HG02981 (cell line): ENCODE results near the gene HSFX2.
"Not testable (repeated sequence)": the region's sequence is repeated elsewhere in the genome, so short reads cannot be mapped to it uniquely, and the experiment has no call there.

Source experiments
- ATAC-seq: cut with Tn5 transposase; IDR thresholded peaks from one replicate; pipeline ENCODE4 v1.9.1; 2021; ENCODE audit warnings: mild to moderate bottlenecking, moderate library complexity; ENCODE audit not compliant: unreplicated experiment

HSFX2 gene

DNA sequence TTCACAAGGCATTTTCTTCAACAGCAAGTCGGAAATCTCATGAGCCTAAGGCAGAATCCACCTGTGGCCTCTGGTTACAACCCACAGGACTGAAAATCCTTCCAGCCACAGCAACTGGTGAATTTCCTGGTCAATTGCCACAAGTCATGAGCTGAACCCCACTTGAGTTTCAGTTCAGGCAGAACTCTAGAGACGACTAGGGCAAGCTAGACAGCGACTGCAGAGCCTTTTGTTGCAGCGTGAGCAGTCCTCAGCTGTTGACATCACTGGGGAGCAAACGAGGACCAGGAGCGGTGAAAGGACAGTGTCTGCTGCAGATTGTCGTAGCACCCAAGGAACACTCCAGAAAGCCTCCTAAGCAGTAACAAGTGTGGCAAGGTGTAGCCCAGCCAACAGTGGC, 829 bp upstream of the HSFX2 start:
- not testable (repeated sequence) for ATAC-seq

DNA sequence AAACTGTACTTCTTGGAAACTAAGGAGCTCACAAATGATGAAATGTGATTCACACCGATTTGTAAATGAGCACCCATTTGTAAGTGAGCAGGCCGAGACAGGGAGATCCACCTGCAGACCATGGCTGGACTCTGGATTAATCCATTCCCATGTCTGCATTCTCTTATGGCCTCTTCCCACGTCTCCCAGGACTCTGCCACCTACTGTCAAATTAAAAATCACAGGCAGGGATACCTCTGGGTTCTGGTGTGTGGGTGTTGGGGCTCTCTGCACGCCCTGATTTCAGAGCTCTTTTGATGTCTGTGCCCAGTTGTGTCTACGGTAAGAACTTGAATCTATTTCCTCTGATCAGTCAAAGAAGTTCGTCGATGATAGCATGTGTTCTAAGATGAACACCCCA, 4.1 kb downstream of the HSFX2 start:
- not testable (repeated sequence) for ATAC-seq

DNA sequence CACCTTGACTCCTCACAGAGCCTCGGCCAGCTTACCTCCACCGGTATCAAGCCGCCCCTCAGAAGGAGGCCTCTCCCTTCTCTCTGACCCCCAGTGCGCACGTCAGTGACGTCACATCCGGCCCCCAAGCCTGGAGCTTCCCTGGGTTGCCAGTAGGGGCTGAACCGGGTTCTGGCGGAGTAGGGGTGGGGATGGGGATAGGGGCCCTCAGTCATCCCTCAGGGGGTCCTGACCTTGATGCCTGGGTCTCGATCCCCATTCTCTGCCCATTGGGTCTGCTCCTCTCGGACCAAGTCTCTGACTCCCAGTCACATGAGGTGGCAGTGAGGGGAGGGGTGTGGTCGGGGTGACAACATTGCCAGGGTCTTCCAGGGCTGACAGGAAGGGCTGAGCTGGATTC, 7.8 kb downstream of the HSFX2 start, which contains the start of gene MAGEA9B:
MAGEA9B (minus strand) TSS at position 101 of the 400 bp plus-strand sequence. CDS start 4,280 bp downstream, outside the sequence.
- not testable (repeated sequence) for ATAC-seq

DNA sequence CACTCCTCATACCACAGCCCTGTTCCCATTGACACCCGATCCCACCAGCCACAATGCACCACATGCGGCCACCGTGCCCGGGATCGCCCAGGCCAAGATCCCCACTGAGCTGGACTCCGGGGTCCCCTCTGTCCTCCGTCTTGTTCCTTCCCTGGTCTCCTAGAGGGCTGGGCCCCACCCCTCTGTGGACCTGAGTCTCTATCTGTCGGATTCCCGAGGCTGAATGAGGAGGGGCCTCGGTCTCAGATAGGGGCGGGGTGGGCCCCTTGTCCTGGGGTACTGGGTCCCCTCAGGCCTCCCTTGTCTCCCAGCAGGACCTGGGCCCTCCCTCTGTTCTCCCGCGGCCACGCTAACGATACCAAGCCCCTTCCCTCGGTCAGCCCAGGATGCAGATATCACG, 9.5 kb downstream of the HSFX2 start:
- ATAC-seq, result not testable (repeated sequence)

DNA sequence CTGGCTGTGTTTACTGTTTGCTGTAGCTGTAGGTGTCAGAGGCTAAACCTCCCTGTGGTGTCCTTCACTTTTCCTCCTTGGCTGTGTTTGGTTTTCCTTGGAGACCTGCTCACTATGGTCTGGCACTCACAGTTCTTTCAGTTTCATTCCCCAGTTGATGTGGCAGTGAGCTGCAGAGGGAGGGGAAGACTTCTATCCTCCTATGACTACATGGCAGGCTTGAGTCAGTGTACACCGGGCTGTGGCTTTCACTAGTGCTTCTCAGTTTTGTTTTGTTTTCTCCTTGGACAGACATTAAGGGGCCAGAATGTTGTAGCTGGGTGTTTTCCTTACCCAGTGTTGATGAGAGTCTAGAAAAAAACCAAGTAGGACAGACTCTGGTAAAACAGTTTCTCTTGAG, 21.7 kb downstream of the HSFX2 start:
- peak; percentile 100 for ATAC-seq

DNA sequence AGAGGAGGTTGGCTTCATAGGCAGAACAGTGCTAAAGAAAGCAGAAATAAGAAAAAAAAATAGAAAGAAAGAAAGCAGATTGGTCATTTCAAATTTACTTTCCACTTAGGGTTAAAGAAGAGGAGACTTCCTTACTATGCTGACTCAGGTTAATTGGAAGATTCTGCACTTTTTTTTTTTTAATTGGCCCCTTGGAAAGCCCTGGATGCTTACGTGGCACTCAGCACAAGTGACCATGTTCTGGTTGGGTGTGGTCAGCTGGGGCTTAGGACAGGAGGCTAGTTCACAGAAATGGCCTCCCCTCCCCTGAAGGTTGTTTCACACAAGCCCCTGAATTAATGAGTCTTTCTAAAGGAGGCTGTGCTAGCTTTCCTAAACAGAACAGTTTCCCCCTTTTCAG, 22.4 kb downstream of the HSFX2 start:
- no peak for ATAC-seq

DNA sequence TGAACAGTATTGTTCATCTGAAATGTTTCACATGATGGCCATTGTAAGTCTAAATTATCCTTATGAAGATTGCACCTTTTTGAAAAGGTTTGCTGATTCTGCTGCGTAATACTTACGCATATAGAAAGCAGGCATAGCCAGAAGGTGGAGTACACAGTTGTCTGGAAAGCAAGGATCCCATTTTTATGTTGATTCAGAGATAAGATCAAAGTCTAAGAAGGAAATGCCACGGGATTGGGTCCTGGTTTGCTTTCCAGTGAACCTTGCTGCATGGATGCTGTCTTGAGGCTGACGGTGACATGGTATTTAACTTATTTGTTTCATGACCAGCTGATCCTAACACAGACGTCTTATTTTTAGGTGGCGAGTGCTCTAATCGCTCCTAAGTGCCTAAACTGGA, 23.3 kb downstream of the HSFX2 start:
- ATAC-seq, result no peak

DNA sequence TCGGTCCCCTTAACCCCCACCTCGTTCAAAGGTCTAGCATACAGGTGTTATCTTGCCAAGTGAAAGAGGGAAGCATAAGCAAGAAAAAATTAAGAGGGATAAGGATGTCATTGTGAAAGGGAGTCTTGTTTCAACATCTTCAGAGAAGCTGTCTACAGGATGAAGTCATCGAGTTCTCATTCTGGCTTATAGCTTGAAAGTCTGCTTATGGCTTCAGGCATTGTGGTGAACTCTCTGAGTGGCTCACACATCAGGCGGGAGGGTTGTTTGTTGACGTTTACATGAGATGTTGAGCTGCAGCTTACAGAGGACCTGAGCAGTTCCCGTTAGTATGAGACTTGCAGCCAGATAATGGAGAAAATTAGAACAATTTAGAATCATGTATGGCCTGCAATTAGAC, 24.4 kb downstream of the HSFX2 start:
- ATAC-seq, result no peak

DNA sequence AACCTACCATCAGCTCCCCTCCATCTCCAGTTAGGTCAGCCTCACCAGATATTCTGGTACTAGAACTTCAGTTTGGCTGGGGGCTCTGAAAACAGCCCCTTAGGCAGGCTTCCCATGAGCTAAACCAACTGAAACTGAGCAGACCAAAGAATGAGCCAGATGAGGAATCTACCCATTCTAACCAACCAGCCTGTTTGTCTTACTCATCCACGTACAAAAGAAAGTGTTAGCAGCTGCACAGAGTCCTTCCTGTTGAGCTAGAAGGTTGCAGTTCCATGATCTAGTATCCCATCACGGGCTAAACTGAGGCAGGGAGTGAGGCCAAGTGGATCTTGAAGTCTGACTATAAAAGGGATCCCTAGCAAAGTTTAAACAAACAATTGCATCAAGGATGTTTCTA, 25.3 kb downstream of the HSFX2 start:
- no peak for ATAC-seq

DNA sequence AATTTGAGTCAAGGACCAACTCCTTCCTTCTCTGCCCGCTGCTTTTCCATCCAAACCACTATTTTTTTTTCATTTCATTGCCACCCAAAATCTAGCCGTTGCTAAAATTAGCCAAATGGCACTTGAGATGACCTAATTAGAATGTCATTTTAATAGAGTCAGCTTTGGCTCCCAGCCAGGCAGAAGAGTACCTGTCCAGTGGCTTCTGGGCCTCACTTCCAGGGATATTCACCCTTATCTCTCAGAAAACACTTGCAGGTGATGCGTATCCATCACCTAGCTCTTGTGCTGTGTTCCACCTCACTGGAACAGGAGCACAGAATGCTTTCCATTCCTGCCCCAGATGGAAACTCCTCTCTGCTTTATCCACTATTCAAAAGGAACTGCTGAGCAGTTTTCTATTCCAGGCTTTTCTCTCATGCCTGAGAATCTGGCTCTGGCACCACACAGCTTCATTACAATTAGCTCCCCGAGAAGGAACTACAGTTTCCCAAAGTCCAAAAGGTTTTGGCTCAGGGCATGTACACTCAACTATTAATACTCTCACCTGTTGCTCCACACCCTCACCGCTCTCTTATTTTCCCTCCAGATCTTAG, 26.3 kb downstream of the HSFX2 start:
- no peak for ATAC-seq

DNA sequence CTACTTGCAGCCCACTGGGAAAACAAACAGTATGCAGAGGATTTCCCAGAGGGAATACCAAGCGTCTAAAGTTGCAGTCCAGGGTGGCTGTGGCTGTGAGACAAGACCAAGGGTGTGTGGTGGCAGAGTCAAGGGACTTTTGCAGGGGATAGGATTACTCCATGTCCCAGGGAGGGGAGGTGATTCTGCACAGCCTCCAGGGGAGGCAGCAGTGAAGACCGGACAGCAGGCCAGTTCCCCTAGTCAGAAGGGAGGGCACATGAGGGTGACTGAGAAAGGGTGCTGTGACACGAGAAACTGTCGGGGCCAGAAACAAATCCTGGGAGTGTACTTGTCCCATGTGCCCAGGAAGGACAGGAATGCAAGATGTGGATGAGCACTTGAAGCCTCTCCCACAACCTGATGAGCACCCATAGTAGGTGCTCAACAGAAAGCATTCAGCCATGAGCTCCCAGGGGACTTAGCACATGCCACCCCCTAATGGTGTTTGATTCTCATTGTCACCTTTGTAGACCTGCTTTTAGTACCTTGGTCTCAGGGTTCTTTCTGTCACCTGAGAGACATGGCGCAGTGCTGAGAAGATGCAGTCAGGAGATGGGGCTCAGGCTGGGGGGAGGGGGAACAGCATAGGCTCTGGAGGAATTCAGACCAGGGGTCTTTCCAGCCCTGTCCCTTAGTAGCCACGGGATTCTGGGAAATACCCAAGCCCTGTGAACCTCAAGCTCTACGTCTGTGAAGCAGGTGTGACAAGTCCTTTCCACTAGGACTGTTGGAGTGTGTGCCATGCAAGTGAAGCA, 27.3 kb downstream of the HSFX2 start:
- no peak for ATAC-seq

DNA sequence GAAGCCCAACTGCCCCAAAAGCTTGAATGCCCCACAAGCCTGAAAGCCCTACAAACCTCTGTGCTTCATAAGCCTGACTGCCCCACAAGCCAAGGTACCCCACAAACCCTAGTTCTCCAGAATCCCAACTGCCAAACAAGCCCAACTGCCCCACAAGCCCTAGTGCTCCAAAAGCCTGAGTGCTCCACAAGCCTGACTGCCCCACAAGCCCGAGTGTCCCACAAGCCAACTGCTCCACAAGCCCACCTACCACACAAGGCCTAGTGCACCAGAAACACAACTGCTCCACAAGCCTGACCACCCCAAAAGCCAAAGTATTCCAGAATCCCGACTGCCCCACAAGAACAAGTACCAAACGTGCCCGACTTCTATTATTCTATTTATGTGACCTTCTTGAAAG, 31.8 kb downstream of the HSFX2 start:
- ATAC-seq, result no peak

DNA sequence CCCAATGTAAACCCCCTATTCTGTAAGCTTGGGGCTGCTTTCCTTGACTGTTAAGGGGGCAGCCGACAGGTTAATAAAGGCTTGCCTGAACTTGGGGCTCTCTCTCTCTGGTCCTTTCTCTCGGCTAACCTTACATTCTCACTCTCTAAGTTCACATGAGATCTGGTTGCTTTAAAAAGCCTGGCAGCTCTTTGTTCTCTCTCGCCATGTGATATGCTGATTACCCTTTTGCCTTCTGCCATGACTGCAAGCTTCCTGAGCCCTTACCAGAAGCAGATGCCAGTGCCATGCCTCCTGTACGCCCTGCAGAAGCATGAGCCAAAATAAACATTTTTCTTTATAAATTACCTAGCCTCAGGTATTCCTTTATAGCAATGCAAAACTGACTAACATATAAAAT, 39.9 kb downstream of the HSFX2 start:
- not testable (repeated sequence) for ATAC-seq

DNA sequence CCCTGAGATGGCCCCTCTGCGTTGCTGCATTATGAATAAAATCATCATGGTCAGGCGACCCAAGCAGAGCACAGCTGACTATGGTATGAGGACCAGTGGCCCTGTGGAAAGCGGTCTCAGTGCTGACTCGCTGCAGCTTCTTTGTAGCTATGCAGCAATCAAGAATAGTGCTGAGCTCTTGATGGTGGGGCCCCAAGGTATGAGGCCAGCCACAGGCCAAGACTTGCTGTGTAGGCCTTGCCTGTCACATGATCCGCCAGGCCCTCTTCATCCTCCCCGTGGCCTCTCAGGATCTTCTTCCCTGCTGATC, 43.2 kb downstream of the HSFX2 start:
- not testable (repeated sequence) for ATAC-seq

DNA sequence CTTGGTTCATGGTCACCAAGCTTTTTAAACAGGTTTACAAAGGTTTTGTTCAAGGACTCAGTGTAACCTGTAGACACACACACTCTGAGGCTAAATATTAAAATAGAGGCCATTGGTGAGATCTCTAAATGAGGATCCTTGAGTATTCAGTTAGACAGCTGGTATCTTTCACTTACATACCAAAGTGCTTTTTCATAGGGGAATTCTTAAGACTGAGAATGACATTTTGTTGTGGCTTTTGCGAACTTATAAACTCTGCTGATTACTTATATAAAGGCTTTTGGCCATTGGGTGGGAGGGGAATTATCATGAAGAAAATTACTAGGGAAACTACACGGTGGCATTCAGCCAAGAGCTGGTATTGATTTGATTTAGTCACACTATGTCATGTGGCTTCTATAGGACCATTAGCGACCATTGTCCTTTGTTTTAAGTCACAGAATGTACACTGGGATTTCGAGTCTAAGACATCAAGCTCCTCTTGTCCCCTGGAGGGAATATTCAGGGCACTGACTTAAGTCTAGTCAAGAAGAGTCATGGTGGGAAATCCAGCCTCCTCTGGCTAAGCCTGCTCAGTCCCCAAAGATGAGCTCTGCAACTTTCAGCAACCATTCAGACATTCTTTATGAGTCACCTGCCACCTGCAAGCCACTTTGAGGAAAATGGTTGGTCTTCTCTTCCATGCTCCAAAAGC, 43.7 kb downstream of the HSFX2 start:
- not testable (repeated sequence) for ATAC-seq

DNA sequence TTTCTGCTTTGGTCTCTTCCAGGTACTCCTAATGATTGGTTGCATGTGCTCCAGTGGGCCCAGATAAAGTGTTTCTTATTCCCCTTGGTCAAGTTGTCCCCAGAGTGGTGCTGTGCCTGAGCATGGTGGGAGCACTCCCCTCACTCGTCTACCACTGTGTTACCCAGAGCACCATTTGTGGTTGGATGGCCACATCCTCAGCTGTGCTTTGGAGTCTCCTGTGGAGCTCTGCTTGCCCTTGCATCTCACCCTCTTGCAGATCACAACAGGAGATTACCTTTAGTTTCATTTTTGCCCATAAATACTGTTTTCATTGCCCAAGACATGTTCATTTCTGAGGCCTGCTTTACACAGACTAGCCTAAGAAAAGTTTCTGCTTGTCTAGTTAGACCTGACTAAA, 44.7 kb downstream of the HSFX2 start:
- ATAC-seq, result not testable (repeated sequence)

DNA sequence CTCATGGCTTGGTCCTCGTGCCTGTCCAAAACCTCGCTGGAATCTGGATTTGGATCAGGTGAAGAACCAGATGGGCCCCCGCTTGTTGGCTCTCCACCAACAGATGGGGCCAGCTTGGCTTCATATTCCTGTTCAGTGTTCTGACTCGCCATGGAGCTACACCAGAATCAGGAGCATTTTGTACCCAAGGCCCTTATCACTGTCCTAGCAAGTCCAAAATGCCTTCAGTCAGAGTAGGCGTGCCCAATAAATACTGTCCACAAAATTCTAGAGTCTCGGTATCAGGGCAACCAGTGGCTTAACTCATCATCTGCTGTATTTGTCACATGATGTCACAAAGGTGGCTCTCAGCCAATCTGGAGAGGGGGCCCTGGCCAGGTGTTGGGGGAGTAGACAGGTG, 45.4 kb downstream of the HSFX2 start, which contains the start of gene HSFX3:
HSFX3 (minus strand) TSS at position 224 of the 400 bp plus-strand sequence; CDS start at position 152, 72 bp downstream.
- not testable (repeated sequence) for ATAC-seq

DNA sequence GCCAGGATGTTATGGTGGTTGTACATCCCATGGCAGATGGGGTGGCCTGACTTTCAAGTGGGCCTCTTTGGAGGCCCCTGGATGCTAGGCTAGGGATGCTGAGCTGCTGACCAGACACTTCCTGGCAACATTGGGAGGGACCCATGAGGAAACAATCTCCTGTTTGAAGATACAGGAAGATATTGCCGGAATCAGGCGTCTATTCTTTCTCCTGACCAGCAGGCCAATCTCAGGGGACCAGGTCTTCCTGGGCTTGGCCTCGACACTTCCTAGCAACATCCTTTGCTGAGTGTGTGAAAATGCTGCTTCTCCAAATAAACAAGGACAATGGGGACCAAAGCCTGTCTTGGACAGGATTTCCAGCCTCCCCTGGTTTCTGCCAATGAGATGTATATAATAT, 47.3 kb downstream of the HSFX2 start:
- ATAC-seq, result not testable (repeated sequence)

DNA sequence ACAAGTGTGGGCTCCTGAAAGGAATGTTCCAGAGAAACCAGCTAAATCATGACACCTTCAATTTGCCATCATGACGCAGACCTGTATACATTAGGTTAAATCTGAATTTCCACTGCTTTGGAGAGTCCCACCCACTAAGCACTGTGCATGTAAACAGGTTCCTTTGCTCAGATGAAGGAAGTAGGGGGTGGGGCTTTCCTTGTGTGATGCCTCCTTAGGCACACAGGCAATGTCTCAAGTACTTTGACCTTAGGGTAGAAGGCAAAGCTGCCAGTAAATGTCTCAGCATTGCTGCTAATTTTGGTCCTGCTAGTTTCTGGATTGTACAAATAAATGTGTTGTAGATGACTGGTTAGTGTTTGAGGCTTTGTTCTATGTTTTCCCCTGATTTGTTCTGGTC, 48.2 kb downstream of the HSFX2 start:
- not testable (repeated sequence) for ATAC-seq

DNA sequence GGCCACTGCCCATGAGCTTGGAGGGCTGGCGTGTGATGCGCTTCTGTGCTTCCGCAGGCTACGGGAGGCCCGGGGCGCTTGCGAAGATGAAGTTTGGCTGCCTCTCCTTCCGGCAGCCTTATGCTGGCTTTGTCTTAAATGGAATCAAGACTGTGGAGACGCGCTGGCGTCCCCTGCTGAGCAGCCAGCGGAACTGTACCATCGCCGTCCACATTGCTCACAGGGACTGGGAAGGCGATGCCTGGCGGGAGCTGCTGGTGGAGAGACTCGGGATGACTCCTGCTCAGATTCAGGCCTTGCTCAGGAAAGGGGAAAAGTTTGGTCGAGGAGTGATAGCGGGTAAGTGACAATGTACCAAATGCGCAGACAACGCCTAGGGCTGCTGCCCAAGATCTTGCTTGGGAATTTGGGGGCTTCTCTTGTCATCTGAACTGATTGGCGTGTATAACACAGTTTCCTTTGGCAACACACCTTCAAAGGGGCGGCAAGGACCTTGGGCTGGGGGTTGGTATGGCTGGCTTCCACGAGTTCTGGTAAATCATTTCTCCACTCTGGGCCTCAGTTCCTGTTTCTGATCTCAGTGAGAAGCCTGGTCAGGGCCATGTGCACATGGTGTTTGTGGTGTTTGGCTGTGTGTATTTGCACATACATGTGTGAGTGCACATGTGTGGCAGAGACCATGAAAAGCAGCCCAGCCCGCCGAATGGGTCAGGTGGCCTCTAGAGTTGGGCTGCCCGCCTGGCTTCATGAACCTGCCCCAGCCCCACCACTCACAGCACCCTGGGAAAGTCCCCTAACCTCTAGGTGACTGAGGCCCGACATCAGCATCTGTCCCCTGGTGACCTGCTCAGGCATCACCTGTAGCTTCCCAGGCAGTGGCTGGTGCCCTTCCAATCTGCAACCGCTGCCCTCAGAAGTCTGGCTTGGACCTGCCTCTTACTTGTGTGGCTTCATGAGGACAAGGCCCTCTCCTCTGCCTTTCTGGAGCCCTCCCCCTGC, 49.3 kb downstream of the HSFX2 start:
- ATAC-seq, result peak; percentile 69
